GM18873 (cell line): Measurements from ENCODE around the gene METAP1D.
"Not testable (repeated sequence)": the region's sequence is repeated elsewhere in the genome, so short reads cannot be mapped to it uniquely, and the experiment has no call there.

ENCODE experiments used
- ATAC-seq: cut with Tn5 transposase; IDR thresholded peaks from one replicate; pipeline ENCODE4 v1.9.1; 2021; ENCODE audit warnings: mild to moderate bottlenecking, moderate library complexity, moderate number of reproducible peaks; ENCODE audit not compliant: unreplicated experiment, low FRiP score

The METAP1D gene

GRCh38 chr2:171999604-172000469 is at the start of gene METAP1D:
METAP1D (plus strand) TSS chr2:171999953; CDS start chr2:171999970, 17 bp downstream.
- ATAC-seq, result peak; percentile 90

- ATAC-seq, result no peak
These were observed 47.5 kb upstream of the METAP1D start for GRCh38 chr2:171952276-171952675.

DNA sequence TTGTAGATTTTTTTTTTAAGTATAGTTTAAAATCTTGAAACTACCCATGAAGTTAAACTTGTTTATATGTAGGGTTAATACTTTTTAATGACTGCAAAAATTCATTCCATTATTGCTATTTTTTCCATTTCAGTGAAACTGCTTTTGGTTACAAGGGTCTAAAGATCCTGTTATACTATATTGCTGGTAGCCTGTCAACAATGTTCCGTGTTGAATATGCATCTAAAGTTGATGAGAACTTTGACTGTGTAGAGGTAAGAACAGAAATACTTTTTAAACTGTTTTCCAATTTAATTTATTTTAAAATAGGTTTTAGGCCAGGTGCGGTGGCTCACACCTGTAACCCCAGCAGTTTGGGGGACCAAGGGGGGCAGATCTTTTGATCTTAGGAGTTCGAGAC is 47.0 kb upstream of the METAP1D start:
- no peak for ATAC-seq

DNA sequence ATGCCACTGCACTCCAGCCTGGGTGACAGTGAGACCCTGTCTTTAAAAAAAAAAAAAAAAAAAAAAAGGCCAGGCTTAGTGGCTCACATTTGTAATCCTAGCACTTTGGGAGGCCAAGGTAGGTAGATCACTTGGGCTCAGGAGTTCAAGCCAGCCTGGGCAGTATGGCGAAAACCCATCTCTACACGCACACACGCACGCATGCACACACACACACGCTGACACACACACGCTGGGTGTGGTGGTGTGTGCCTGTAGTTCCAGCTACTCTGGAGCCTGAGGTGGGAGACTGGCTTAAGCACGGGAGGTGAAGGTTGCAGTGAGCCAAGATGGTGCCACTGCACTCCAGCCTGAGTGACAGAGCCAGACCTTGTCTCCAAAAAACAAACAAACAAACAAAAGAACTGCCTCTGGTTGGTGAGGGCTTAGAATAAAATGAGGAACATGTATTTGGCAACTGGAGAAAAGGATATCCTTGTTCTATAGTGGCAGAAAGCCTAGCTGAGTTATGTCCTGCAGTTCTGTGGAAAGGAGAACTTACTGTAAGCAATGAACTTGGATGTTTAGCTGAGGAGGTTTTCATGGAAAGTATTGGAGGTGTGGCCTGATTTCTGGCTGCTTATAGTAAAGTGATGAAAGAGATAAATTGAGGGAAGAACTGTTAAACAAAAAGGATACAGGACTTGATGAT is 43.5 kb upstream of the METAP1D start:
- no peak for ATAC-seq

DNA sequence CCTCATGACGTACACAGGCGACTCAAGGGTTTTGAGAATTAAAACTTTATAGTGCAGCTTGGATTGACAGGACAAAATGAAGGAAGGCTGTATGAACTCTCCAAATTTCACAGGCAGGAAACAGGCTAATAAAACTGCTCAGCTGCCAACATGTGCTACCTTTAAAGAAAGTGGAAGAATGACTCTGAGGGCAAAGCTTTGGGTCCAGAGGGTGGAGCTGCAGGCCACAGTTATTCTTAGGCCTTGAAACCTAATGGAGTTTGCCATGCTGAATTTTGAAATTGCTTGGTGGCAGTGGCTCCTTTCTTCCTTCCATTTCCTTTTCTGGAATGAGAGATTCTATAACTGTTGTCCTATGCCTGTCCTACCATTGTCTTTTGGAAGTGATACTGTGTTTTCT is 42.7 kb upstream of the METAP1D start:
- ATAC-seq, result no peak

- ATAC-seq, result no peak
These were observed 41.3 kb upstream of the METAP1D start for GRCh38 chr2:171958475-171958874.

- ATAC-seq, result no peak
These were observed 39.8 kb upstream of the METAP1D start for GRCh38 chr2:171959998-171960397.

DNA sequence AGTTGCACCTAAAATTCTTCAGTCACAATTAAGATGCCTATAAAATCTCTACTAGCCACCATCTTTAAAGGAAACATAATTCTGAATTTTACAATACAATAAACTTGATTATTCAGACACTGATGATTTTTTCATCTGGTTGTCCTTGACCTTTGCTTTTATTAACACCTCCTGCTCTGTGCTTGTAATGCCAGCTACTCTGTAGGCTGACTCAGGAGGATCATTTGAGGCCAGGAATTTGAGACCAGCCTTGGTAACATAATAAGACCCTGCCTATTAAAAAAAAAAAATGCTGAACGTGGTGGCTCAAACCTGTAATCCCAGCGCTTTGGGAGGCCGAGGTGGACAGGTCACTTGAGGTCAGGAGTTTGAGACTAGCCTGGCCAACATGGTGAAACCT is 39.2 kb upstream of the METAP1D start:
- ATAC-seq, result no peak

GRCh38 chr2:171963198-171963597 is 36.6 kb upstream of the METAP1D start:
- ATAC-seq, result no peak

GRCh38 chr2:171964308-171964707 is 35.4 kb upstream of the METAP1D start:
- no peak for ATAC-seq

DNA sequence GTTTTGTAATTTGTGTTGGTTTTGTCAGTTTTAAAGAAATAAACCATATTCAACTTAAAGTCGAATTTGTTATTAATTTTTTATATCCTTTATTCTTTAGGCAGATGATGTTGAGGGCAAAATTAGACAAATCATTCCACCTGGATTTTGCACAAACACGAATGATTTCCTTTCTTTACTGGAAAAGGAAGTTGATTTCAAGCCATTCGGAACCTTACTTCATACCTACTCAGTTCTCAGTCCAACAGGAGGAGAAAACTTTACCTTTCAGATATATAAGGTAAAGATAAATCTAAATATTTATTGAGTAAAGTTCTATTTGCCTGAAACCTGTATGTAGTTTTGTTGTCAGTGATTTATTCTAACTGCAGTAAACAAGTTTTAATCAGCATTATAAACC is 34.5 kb upstream of the METAP1D start:
- ATAC-seq, result no peak

- no peak for ATAC-seq
These were observed 34.1 kb upstream of the METAP1D start for GRCh38 chr2:171965661-171966060.

DNA sequence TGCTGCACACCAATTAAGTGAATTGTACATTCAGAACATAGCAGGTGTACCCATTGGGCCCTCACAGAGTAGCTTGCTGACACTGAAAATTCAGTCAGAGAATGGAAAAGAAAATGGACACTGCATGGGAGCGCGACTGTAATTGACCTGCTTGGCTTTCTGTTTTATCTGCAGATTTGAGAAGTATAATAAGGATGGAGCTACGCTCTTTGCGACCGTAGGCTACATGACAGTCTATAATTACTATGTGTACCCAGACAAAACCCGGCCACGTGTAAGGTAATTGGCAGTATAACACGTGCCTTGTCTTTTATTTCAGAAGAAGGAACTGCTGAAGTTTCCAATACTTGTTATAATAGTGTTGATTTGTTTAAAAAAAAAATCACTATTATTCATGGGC is 33.5 kb upstream of the METAP1D start:
- no peak for ATAC-seq

DNA sequence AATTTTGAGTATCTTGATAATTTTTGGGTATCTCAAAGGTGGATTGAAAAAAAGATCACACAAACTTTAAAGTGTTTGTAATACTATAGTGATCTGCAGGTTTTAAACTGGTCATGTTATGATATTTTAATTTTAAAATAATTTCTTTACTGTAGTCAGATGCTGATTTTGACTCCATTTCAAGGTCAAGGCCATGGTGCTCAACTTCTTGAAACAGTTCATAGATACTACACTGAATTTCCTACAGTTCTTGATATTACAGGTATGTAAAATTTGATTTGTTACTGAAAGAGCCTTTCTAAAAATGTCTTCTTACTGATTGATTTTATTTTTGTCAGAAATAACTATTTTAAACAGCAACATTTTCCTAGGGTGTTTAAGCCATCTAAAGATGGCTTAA is 33.1 kb upstream of the METAP1D start:
- no peak for ATAC-seq

GRCh38 chr2:171968509-171968908 is 31.2 kb upstream of the METAP1D start:
- ATAC-seq, result no peak

DNA sequence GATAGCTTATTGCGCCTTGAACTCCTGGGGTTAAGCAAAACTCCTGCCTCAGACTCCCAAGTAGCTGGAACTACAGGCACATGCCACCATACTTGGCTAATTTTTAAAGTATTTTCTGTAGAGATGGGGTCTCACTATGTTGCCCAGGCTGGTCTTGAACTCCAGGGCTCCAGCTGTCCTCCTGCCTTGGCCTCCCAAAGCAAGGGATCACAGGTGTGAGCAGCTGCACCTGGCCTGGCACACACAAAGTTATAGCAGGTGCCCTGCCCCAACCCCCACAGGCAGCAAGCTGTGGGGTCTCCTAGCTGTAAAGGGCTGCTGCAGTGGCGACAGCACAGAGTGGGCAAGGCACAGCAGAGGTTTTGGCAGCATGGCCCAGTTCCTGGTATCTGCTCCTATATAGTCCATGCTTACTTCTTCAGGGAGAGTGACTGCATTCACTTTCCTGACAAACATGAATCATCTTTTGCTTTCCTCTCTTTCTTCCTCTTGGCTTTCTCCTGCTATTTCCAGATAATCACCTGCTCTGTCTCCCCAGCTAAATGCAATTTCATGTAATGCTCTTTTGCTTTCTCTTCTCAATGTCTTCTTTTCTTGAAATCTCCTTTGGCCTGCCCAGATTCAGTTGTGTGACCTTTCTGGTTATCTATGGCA is 27.3 kb upstream of the METAP1D start:
- ATAC-seq, result no peak

DNA sequence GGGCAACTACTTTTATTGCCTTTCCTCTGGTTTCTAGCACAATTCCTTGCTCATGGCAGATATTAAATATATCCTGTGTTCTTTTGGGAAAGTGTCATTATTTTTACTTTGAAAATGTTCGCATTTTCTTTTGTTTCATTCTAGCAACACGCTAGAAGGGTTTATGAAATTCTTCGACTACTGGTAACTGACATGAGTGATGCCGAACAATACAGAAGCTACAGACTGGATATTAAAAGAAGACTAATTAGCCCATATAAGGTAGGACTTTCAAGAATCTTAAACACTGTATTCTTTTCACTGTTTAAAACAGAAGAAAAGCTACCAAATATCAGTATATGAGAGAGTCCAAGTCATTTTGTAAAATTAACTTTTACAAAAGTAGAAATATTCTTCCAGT is 20.6 kb upstream of the METAP1D start:
- ATAC-seq, result no peak

DNA sequence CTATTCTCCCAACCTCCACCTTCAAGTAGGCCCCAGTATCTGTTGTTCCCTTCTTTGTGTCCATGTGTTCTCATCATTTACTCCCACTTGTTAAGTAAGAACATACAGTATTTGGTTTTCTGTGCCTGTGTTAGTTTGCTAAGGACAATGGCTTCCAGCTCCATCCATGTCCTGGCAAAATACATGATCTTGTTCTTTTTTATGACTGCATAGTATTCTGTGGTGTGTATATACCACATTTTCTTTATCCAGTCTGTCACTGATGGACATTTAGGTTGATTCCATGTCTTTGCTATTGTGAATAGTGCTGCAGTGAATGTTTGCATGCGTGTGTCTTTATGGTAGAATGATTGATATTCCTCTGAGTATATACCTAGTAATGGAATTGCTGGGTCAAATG is 15.8 kb upstream of the METAP1D start:
- not testable (repeated sequence) for ATAC-seq

- no peak for ATAC-seq
These were observed 14.7 kb upstream of the METAP1D start for GRCh38 chr2:171985076-171985475.

DNA sequence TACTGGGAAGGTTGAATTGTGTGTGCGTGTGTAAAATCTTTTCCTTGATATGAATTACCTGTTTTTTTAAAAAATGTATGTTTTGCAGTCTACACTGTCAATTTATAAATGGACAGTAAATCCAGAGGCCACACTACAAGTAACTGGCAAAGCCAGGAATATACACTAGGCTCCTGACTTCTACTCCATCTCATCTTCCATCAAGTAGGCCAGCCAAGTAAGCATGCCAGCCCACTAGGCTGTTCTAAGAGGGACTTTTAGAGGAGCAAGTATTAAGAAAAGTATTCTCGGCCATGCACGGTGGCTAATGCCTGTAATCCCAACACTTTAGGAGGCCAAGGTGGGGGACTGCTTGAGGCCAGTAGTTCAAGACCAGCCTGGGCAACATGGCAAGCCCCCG is 13.0 kb upstream of the METAP1D start:
- ATAC-seq, result no peak

- no peak for ATAC-seq
These were observed 8.7 kb upstream of the METAP1D start for GRCh38 chr2:171991027-171991426.
